Body of pancreas (tissue), 4 donors: ENCODE results near the gene TMEM221.

ENCODE experiments used
- POLR2A ChIP-seq, 3 donors: fragments of 450-650 bp; IDR thresholded peaks; one replicate each; pipeline ENCODE4 v1.6.1; 2016; ENCODE audit warnings: antibody characterized with exemption in 3 of 3, mild to moderate bottlenecking in 2 of 3
- TF ChIP-seq, protein P1 (sequence below), 7 experiments: fragments of 450-650 bp in 4 of 7; fragments of 200-600 bp in 3 of 7; sonication (generic) in 3 of 7; IDR thresholded peaks; one replicate each; pipeline ENCODE4 v1.5.1; 2016 to 2019; ENCODE audit warnings: antibody characterized with exemption in 7 of 7

DNA sequence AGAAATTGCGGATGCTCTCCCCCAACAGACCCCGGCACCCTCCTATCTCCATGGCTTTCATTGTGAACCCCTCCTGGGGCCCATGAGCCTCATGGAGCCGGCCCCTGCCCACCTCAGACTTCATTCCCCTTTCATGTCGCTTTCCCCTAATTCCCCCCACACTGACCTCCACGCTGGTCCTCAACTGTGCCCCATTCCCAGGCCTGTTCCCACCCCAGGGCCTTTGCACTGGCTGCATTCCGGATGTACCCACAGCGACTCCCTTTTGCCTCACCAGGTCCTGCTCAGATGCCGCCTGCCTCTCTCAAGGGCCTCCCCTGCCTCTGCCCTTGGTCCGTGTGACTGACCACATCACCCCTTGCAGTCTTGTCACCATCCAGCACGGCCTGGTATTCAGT, 35.1 kb upstream of the TMEM221 start:
- TF ChIP-seq, protein P1, sequence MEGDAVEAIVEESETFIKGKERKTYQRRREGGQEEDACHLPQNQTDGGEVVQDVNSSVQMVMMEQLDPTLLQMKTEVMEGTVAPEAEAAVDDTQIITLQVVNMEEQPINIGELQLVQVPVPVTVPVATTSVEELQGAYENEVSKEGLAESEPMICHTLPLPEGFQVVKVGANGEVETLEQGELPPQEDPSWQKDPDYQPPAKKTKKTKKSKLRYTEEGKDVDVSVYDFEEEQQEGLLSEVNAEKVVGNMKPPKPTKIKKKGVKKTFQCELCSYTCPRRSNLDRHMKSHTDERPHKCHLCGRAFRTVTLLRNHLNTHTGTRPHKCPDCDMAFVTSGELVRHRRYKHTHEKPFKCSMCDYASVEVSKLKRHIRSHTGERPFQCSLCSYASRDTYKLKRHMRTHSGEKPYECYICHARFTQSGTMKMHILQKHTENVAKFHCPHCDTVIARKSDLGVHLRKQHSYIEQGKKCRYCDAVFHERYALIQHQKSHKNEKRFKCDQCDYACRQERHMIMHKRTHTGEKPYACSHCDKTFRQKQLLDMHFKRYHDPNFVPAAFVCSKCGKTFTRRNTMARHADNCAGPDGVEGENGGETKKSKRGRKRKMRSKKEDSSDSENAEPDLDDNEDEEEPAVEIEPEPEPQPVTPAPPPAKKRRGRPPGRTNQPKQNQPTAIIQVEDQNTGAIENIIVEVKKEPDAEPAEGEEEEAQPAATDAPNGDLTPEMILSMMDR (IDR thresholded peaks at IDR 0.05) = no peak
- no peak for TF ChIP-seq POLR2A (IDR thresholded peaks at IDR 0.05)
